ENCODE data around the gene ENGASE.
"Not testable (repeated sequence)": the region's sequence is repeated elsewhere in the genome, so short reads cannot be mapped to it uniquely, and the experiment has no call there.

DNA sequence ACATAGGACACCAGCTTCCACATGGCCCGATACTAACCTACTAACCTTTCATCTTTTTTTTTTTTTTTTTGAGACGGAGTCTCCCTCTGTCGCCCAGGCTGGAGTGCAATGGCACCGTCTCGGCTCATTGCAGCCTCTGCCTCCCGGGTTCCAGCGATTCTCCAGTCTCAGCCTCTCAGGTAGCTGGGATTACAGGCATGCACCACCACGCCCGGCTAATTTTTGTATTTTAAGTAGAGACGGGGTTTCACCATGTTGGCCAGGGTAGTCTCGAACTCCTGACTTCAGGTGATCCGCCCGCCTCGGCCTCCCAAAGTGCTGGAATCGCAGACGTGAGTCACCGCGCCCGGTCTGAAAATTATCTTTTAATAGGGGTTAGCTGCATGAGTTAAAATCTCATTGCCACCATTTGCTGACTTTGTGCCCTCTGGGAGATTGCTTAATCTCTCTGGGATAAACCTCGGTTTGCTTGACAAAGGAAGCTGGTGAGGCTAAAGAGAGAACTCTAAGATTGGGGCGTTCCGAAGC, 439 bp upstream of the ENGASE start:
- TF ChIP-seq, protein P1, sequence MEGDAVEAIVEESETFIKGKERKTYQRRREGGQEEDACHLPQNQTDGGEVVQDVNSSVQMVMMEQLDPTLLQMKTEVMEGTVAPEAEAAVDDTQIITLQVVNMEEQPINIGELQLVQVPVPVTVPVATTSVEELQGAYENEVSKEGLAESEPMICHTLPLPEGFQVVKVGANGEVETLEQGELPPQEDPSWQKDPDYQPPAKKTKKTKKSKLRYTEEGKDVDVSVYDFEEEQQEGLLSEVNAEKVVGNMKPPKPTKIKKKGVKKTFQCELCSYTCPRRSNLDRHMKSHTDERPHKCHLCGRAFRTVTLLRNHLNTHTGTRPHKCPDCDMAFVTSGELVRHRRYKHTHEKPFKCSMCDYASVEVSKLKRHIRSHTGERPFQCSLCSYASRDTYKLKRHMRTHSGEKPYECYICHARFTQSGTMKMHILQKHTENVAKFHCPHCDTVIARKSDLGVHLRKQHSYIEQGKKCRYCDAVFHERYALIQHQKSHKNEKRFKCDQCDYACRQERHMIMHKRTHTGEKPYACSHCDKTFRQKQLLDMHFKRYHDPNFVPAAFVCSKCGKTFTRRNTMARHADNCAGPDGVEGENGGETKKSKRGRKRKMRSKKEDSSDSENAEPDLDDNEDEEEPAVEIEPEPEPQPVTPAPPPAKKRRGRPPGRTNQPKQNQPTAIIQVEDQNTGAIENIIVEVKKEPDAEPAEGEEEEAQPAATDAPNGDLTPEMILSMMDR (conservative IDR thresholded peaks at IDR 0.05; ENCODE audit: low read length) = not testable (repeated sequence)
- TF ChIP-seq EZH2phosphoT487 (IDR thresholded peaks at IDR 0.05; ENCODE audit: borderline replicate concordance) = not testable (repeated sequence)
